Renal cortical epithelial cell (primary cell): Measurements from ENCODE around the gene DNAAF1. TPM values are rescaled to one million over a fixed set of nuclear protein-coding genes. Genes with fewer than 3 reads are reported as not detected.

Experiments
- DNase-seq: peaks from one replicate; pipeline ENCODE4 v3.0.0-alpha.2; 2011; ENCODE audit warnings: low read depth
- total RNA-seq: library from RNA; depleted of rRNA; stranded (reverse); fragments of >200 nt; gene quantifications from 2 replicates; pipeline ENCODE4 v1.2.3, GENCODE V29; 2014

Gene DNAAF1
- total RNA-seq, 1 donor from 2014 or later = 0.45 TPM

GRCh38 chr16:84161037-84161436 is 15.9 kb downstream of the DNAAF1 start:
- DNase-seq = no peak

- DNase-seq = peak; percentile 39
These were observed 16.7 kb downstream of the DNAAF1 start for GRCh38 chr16:84161801-84162200.

GRCh38 chr16:84165746-84166145 is 20.6 kb downstream of the DNAAF1 start:
- no peak for DNase-seq

GRCh38 chr16:84166796-84167695 is 21.9 kb downstream of the DNAAF1 start:
- no peak for DNase-seq

GRCh38 chr16:84169765-84170310 is 24.7 kb downstream of the DNAAF1 start:
- DNase-seq = no peak

- no peak for DNase-seq
These were observed 29.3 kb downstream of the DNAAF1 start for GRCh38 chr16:84174396-84174795.

- DNase-seq = peak; percentile 44
These were observed 30.4 kb downstream of the DNAAF1 start for GRCh38 chr16:84175350-84176081.

GRCh38 chr16:84176192-84177053 is 31.3 kb downstream of the DNAAF1 start:
- DNase-seq = no peak

- DNase-seq = peak; percentile 94
These were observed 32.6 kb downstream of the DNAAF1 start for GRCh38 chr16:84177741-84178073.

- DNase-seq = no peak
These were observed 33.1 kb downstream of the DNAAF1 start for GRCh38 chr16:84178146-84178765.

GRCh38 chr16:84178892-84179611 is 33.9 kb downstream of the DNAAF1 start:
- DNase-seq = no peak

GRCh38 chr16:84179612-84180320 is 34.7 kb downstream of the DNAAF1 start:
- DNase-seq = no peak

- no peak for DNase-seq
These were observed 35.5 kb downstream of the DNAAF1 start for GRCh38 chr16:84180519-84181140.

- no peak for DNase-seq
These were observed 36.2 kb downstream of the DNAAF1 start for GRCh38 chr16:84181144-84181915.

- no peak for DNase-seq
These were observed 37.0 kb downstream of the DNAAF1 start for GRCh38 chr16:84182104-84182503.

- DNase-seq = no peak
These were observed 37.8 kb downstream of the DNAAF1 start for GRCh38 chr16:84182680-84183571.

- DNase-seq = no peak
These were observed 38.4 kb downstream of the DNAAF1 start for GRCh38 chr16:84183572-84183875.
